HEK293 (cell line): ENCODE measurements around the gene APBA1.

Experiments used
- CTCF ChIA-PET: fragments of 350-600 bp; formaldehyde crosslinking; extraction: SDS; loops from one replicate; lab custom pipeline; 2021; ENCODE audit warnings: antibody characterized with exemption; lab: Yijun Ruan, JAX
- POLR2A ChIA-PET: fragments of 300-600 bp; formaldehyde crosslinking; extraction: SDS; loops from one replicate; lab custom pipeline; 2020; ENCODE audit warnings: antibody characterized with exemption, inconsistent platforms; lab: Yijun Ruan, JAX
- H3K27ac ChIP-seq: fragments of 200-500 bp; sonication (Bioruptor generic); 2 replicates; pipeline ENCODE4 v1.5.1; 2014; ENCODE audit warnings: low read depth, low read length, control low read depth, inconsistent platforms; ENCODE audit errors: extremely low read depth
- H3K36me3 ChIP-seq, 2 experiments: fragments of 200-500 bp in 1 of 2; sonication (Bioruptor generic) in 1 of 2; 1 replicate in 1 of 2; 2 replicates in 1 of 2; pipeline ENCODE4 v1.5.1; 2014 to 2017; ENCODE audit warnings: inconsistent platforms in 2 of 2, low read length in 2 of 2; ENCODE audit not compliant: control insufficient read depth in 2 of 2, insufficient read depth in 1 of 2
- H3K4me1 ChIP-seq: fragments of 200-500 bp; sonication (Bioruptor generic); 2 replicates; pipeline ENCODE4 v1.5.1; 2014; ENCODE audit warnings: mild to moderate bottlenecking, low read length, inconsistent platforms; ENCODE audit not compliant: control insufficient read depth, insufficient read depth
- H3K4me3 ChIP-seq: 2 replicates; pipeline ENCODE4 v1.5.1; 2011; ENCODE audit warnings: low read depth, mild to moderate bottlenecking, control low read depth, low read length, moderate library complexity
- H3K9me3 ChIP-seq: fragments of 200-500 bp; sonication (Bioruptor generic); 2 replicates; pipeline ENCODE4 v1.5.1; 2014; ENCODE audit warnings: low read depth, low read length, inconsistent platforms; ENCODE audit not compliant: control insufficient read depth, insufficient read depth
- HOXA7 ChIP-seq: sonication (generic); formaldehyde crosslinking; IDR thresholded peaks from 2 replicates; pipeline ENCODE4 v1.8.1; 2022; ENCODE audit warnings: missing genetic modification reagents, borderline replicate concordance
- KLF9 ChIP-seq: fragments of 450-650 bp; formaldehyde crosslinking; IDR thresholded peaks from 2 replicates; pipeline ENCODE4 v1.5.1; 2016; ENCODE audit warnings: missing biosample characterization, missing genetic modification characterization, low read depth
- OVOL3 ChIP-seq: fragments of 450-650 bp; formaldehyde crosslinking; IDR thresholded peaks from 2 replicates; pipeline ENCODE4 v1.5.1; 2016; ENCODE audit warnings: missing biosample characterization, missing genetic modification characterization
- ZFP3 ChIP-seq: fragments of 450-650 bp; formaldehyde crosslinking; IDR thresholded peaks from 2 replicates; pipeline ENCODE4 v1.5.1; 2016; ENCODE audit warnings: low read depth, missing biosample characterization, missing genetic modification characterization
- ZNF239 ChIP-seq: fragments of 450-650 bp; formaldehyde crosslinking; IDR thresholded peaks from 2 replicates; pipeline ENCODE4 v1.5.1; 2016; ENCODE audit warnings: missing biosample characterization, missing genetic modification characterization
- ZNF266 ChIP-seq: fragments of 450-650 bp; formaldehyde crosslinking; IDR thresholded peaks from 2 replicates; pipeline ENCODE4 v1.5.1; 2016; ENCODE audit warnings: missing biosample characterization, missing genetic modification characterization, low read depth
- ZNF280D ChIP-seq: fragments of 450-650 bp; formaldehyde crosslinking; IDR thresholded peaks from 2 replicates; pipeline ENCODE4 v1.5.1; 2016; ENCODE audit warnings: missing biosample characterization, missing genetic modification characterization
- ZNF302 ChIP-seq: fragments of 450-650 bp; formaldehyde crosslinking; IDR thresholded peaks from 2 replicates; pipeline ENCODE4 v1.5.1; 2016; ENCODE audit warnings: missing biosample characterization, missing genetic modification characterization, low read depth
- ZNF324 ChIP-seq: fragments of 450-650 bp; formaldehyde crosslinking; IDR thresholded peaks from 2 replicates; pipeline ENCODE4 v1.5.1; 2016; ENCODE audit warnings: missing biosample characterization, missing genetic modification characterization
- ZNF530 ChIP-seq: fragments of 450-650 bp; formaldehyde crosslinking; IDR thresholded peaks from 2 replicates; pipeline ENCODE4 v1.5.1; 2016; ENCODE audit warnings: low read depth, missing biosample characterization, missing genetic modification characterization
- ZNF548 ChIP-seq: fragments of 450-650 bp; formaldehyde crosslinking; IDR thresholded peaks from 2 replicates; pipeline ENCODE4 v1.5.1; 2016; ENCODE audit warnings: missing biosample characterization, missing genetic modification characterization
- ZNF639 ChIP-seq: fragments of 450-650 bp; formaldehyde crosslinking; IDR thresholded peaks from 2 replicates; pipeline ENCODE4 v1.5.1; 2016; ENCODE audit warnings: missing biosample characterization, missing genetic modification characterization
- ZNF776 ChIP-seq: fragments of 450-650 bp; formaldehyde crosslinking; IDR thresholded peaks from 2 replicates; pipeline ENCODE4 v1.5.0; 2017; ENCODE audit warnings: missing biosample characterization, missing genetic modification characterization, borderline replicate concordance
- TF ChIP-seq, protein P1 (sequence below): fragments of 450-650 bp; formaldehyde crosslinking; IDR thresholded peaks from 2 replicates; pipeline ENCODE4 v1.5.1; 2016; ENCODE audit warnings: missing biosample characterization, missing genetic modification characterization
- TF ChIP-seq, protein P2 (sequence below): IDR thresholded peaks from 2 replicates; pipeline ENCODE4 v1.6.1; 2011; ENCODE audit warnings: mild to moderate bottlenecking, low read depth, low read length, borderline replicate concordance

APBA1 gene

GRCh38 chr9:69471433-69471832, 200.7 kb downstream of the APBA1 start (continued):
- TF ChIP-seq ZNF280D (no peak), ZNF548 (tag by site-specific recombination) (no peak), ZNF239 (tag by site-specific recombination) (no peak), OVOL3 (tag by site-specific recombination) (no peak), ZNF776 (no peak)
- TF ChIP-seq, protein P1, sequence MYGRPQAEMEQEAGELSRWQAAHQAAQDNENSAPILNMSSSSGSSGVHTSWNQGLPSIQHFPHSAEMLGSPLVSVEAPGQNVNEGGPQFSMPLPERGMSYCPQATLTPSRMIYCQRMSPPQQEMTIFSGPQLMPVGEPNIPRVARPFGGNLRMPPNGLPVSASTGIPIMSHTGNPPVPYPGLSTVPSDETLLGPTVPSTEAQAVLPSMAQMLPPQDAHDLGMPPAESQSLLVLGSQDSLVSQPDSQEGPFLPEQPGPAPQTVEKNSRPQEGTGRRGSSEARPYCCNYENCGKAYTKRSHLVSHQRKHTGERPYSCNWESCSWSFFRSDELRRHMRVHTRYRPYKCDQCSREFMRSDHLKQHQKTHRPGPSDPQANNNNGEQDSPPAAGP (tag by site-specific recombination), result no peak
- TF ChIP-seq, all 188 proteins: peak for 0

- Histone ChIP-seq H3K27ac (no peak overlapping the region), H3K36me3 (peaks cover 0 to 16% of the 10 kb centered on the region in 2 experiments; a peak in 1 of 3 replicates), H3K4me3 (no peak overlapping the region), H3K4me1 (no peaks in the 10 kb centered on the region), H3K9me3 (no peaks in the 10 kb centered on the region)
- CTCF ChIA-PET, result interaction anchor here (1.0 kb wide), 1 partner anchor 48 kb away, joined by 3 read pairs; no protein-coding TSS in a partner anchor
- POLR2A ChIA-PET, result no interaction called here
- TF ChIP-seq HOXA7 (CRISPR knock-in tag) (no peak), ZFP3 (tag by site-specific recombination) (no peak), ZNF530 (tag by site-specific recombination) (no peak), ZNF639 (tag by site-specific recombination) (no peak), ZNF302 (tag by site-specific recombination) (no peak), KLF9 (tag by site-specific recombination) (no peak), ZNF266 (tag by site-specific recombination) (no peak)
These were observed 201.8 kb downstream of the APBA1 start for GRCh38 chr9:69470186-69470977.

DNA sequence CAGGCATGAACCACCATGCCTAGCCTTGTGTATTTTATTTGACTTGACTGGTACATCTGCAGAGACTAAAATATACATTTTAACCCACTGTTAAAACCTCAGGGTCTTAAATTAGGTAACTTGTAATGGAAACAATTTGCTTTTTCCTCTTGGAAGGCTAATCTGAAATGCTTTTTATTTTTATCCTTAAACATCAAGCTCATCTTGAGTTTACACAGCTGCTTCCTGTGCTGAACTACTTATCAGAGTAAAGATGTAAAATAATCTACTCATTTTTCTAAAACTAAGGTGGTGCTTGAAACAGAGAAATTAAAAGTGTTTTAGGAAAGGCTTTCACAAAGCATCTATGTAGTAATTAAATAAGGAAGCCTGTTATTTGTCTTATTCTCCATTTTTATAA, 203.0 kb downstream of the APBA1 start:
- CTCF ChIA-PET, result no interaction called here
- Histone ChIP-seq H3K9me3 (no peaks in the 10 kb centered on the region), H3K4me1 (no peaks in the 10 kb centered on the region; the same call in 1 of the 2 replicates), H3K36me3 (peaks cover 0 to 16% of the 10 kb centered on the region in 2 experiments; a peak in 1 of 3 replicates), H3K4me3 (no peak overlapping the region), H3K27ac (no peak overlapping the region)
- TF ChIP-seq, protein P2, sequence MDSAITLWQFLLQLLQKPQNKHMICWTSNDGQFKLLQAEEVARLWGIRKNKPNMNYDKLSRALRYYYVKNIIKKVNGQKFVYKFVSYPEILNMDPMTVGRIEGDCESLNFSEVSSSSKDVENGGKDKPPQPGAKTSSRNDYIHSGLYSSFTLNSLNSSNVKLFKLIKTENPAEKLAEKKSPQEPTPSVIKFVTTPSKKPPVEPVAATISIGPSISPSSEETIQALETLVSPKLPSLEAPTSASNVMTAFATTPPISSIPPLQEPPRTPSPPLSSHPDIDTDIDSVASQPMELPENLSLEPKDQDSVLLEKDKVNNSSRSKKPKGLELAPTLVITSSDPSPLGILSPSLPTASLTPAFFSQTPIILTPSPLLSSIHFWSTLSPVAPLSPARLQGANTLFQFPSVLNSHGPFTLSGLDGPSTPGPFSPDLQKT, result no peak
- no peak for TF ChIP-seq ZNF324
- POLR2A ChIA-PET, result no interaction called here
